ENCODE measurements around the gene ELL.
"Not testable (repeated sequence)": the region's sequence is repeated elsewhere in the genome, so short reads cannot be mapped to it uniquely, and the experiment has no call there.

The ELL gene

GRCh38 chr19:18541992-18542940 lies 20.4 kb upstream of the ELL start:
- H3K27ac ChIP-seq (ENCODE audit: low read length) = peak overlapping the region; percentile 56
- H3K27me3 ChIP-seq (ENCODE audit: low read depth, low read length) = no peaks in the 10 kb centered on the region

GRCh38 chr19:18541258-18541991 lies 19.6 kb upstream of the ELL start:
- Histone ChIP-seq H3K4me1 (ENCODE audit: control insufficient read depth in 1 of 2, insufficient read depth in 2 of 2, low read length in 2 of 2) (peaks cover 5 to 21% of the 10 kb centered on the region in 2 donors), H3K27me3 (ENCODE audit: low read depth, low read length) (no peaks in the 10 kb centered on the region), H3K27ac (ENCODE audit: low read length) (no peak overlapping the region), H3K4me3 (ENCODE audit: low read depth in 1 of 2, low read length in 2 of 2) (no peak overlapping the region), H3K9me3 (ENCODE audit: control insufficient read depth in 1 of 2, low read length in 2 of 2) (no peaks in the 10 kb centered on the region), H3K36me3 (ENCODE audit: control insufficient read depth in 1 of 2, insufficient read depth in 2 of 2, low read length in 2 of 2) (peaks cover 14 to 46% of the 10 kb centered on the region in 2 donors)

More at GRCh38 chr19:18541992-18542940, 20.4 kb upstream of the ELL start:
- peak overlapping the region; percentile 60 to 63 for H3K4me3 ChIP-seq (ENCODE audit: low read depth in 1 of 2, low read length in 2 of 2)
- peaks cover 14 to 38% of the 10 kb centered on the region in 2 donors for H3K36me3 ChIP-seq (ENCODE audit: control insufficient read depth in 1 of 2, insufficient read depth in 2 of 2, low read length in 2 of 2)
- peaks cover 5 to 21% of the 10 kb centered on the region in 2 donors for H3K4me1 ChIP-seq (ENCODE audit: control insufficient read depth in 1 of 2, insufficient read depth in 2 of 2, low read length in 2 of 2)
- no peaks in the 10 kb centered on the region for H3K9me3 ChIP-seq (ENCODE audit: control insufficient read depth in 1 of 2, low read length in 2 of 2)

- not testable (repeated sequence) for H3K4me3 ChIP-seq (ENCODE audit: low read depth in 1 of 2, low read length in 2 of 2); H3K9me3 ChIP-seq (ENCODE audit: control insufficient read depth in 1 of 2, low read length in 2 of 2); H3K27ac ChIP-seq (ENCODE audit: low read length); H3K27me3 ChIP-seq (ENCODE audit: low read depth, low read length)
- Histone ChIP-seq H3K4me1 (ENCODE audit: control insufficient read depth in 1 of 2, insufficient read depth in 2 of 2, low read length in 2 of 2) (peaks cover 5 to 21% of the 10 kb centered on the region in 2 donors), H3K36me3 (ENCODE audit: control insufficient read depth in 1 of 2, insufficient read depth in 2 of 2, low read length in 2 of 2) (peaks cover 18 to 56% of the 10 kb centered on the region in 2 donors)
Measured at GRCh38 chr19:18540200-18540599, 18.3 kb upstream of the ELL start.

- H3K27me3 ChIP-seq (ENCODE audit: low read depth, low read length) = no peaks in the 10 kb centered on the region
- H3K36me3 ChIP-seq (ENCODE audit: control insufficient read depth in 1 of 2, insufficient read depth in 2 of 2, low read length in 2 of 2) = peaks cover 18 to 57% of the 10 kb centered on the region in 2 donors
- H3K4me1 ChIP-seq (ENCODE audit: control insufficient read depth in 1 of 2, insufficient read depth in 2 of 2, low read length in 2 of 2) = peaks cover 5 to 21% of the 10 kb centered on the region in 2 donors
- no peaks in the 10 kb centered on the region for H3K9me3 ChIP-seq (ENCODE audit: control insufficient read depth in 1 of 2, low read length in 2 of 2)
- H3K27ac ChIP-seq (ENCODE audit: low read length) = no peak overlapping the region
- no peak overlapping the region for H3K4me3 ChIP-seq (ENCODE audit: low read depth in 1 of 2, low read length in 2 of 2)
Measured at GRCh38 chr19:18539372-18539771, 17.5 kb upstream of the ELL start.

- no peaks in the 10 kb centered on the region for H3K27me3 ChIP-seq (ENCODE audit: low read depth, low read length)
- no peak overlapping the region for H3K4me3 ChIP-seq (ENCODE audit: low read depth in 1 of 2, low read length in 2 of 2)
- H3K27ac ChIP-seq (ENCODE audit: low read length) = no peak overlapping the region
- H3K36me3 ChIP-seq (ENCODE audit: control insufficient read depth in 1 of 2, insufficient read depth in 2 of 2, low read length in 2 of 2) = peaks cover 19 to 63% of the 10 kb centered on the region in 2 donors
- peaks cover 5 to 17% of the 10 kb centered on the region in 2 donors for H3K4me1 ChIP-seq (ENCODE audit: control insufficient read depth in 1 of 2, insufficient read depth in 2 of 2, low read length in 2 of 2)
- no peaks in the 10 kb centered on the region for H3K9me3 ChIP-seq (ENCODE audit: control insufficient read depth in 1 of 2, low read length in 2 of 2)
Measured at GRCh38 chr19:18538115-18538514, 16.2 kb upstream of the ELL start.

- Histone ChIP-seq H3K27ac (ENCODE audit: low read length) (no peak overlapping the region), H3K27me3 (ENCODE audit: low read depth, low read length) (no peaks in the 10 kb centered on the region), H3K36me3 (ENCODE audit: control insufficient read depth in 1 of 2, insufficient read depth in 2 of 2, low read length in 2 of 2) (peaks cover 26 to 70% of the 10 kb centered on the region in 2 donors), H3K4me3 (ENCODE audit: low read depth in 1 of 2, low read length in 2 of 2) (no peak overlapping the region), H3K4me1 (ENCODE audit: control insufficient read depth in 1 of 2, insufficient read depth in 2 of 2, low read length in 2 of 2) (peaks cover 4 to 15% of the 10 kb centered on the region in 2 donors), H3K9me3 (ENCODE audit: control insufficient read depth in 1 of 2, low read length in 2 of 2) (no peaks in the 10 kb centered on the region)
Measured at GRCh38 chr19:18537431-18537830, 15.6 kb upstream of the ELL start.

- no peaks in the 10 kb centered on the region for H3K27me3 ChIP-seq (ENCODE audit: low read depth, low read length)
- no peak overlapping the region for H3K27ac ChIP-seq (ENCODE audit: low read length)
- H3K4me3 ChIP-seq (ENCODE audit: low read depth in 1 of 2, low read length in 2 of 2) = no peak overlapping the region
- H3K36me3 ChIP-seq (ENCODE audit: control insufficient read depth in 1 of 2, insufficient read depth in 2 of 2, low read length in 2 of 2) = peaks cover 30 to 77% of the 10 kb centered on the region in 2 donors
- no peaks in the 10 kb centered on the region for H3K9me3 ChIP-seq (ENCODE audit: control insufficient read depth in 1 of 2, low read length in 2 of 2)
- peaks cover 0 to 5% of the 10 kb centered on the region in 2 donors for H3K4me1 ChIP-seq (ENCODE audit: control insufficient read depth in 1 of 2, insufficient read depth in 2 of 2, low read length in 2 of 2)
Measured at GRCh38 chr19:18536475-18536874, 14.6 kb upstream of the ELL start.

GRCh38 chr19:18533058-18533457 lies 11.2 kb upstream of the ELL start:
- no peak overlapping the region for H3K27ac ChIP-seq (ENCODE audit: low read length)
- H3K4me1 ChIP-seq (ENCODE audit: control insufficient read depth in 1 of 2, insufficient read depth in 2 of 2, low read length in 2 of 2) = no peaks in the 10 kb centered on the region
- H3K36me3 ChIP-seq (ENCODE audit: control insufficient read depth in 1 of 2, insufficient read depth in 2 of 2, low read length in 2 of 2) = peaks cover 21 to 56% of the 10 kb centered on the region in 2 donors
- no peaks in the 10 kb centered on the region for H3K27me3 ChIP-seq (ENCODE audit: low read depth, low read length)
- no peaks in the 10 kb centered on the region for H3K9me3 ChIP-seq (ENCODE audit: control insufficient read depth in 1 of 2, low read length in 2 of 2)
- H3K4me3 ChIP-seq (ENCODE audit: low read depth in 1 of 2, low read length in 2 of 2) = no peak overlapping the region

- Histone ChIP-seq H3K9me3 (ENCODE audit: control insufficient read depth in 1 of 2, low read length in 2 of 2) (no peaks in the 10 kb centered on the region), H3K4me3 (ENCODE audit: low read depth in 1 of 2, low read length in 2 of 2) (no peak overlapping the region), H3K4me1 (ENCODE audit: control insufficient read depth in 1 of 2, insufficient read depth in 2 of 2, low read length in 2 of 2) (no peaks in the 10 kb centered on the region), H3K36me3 (ENCODE audit: control insufficient read depth in 1 of 2, insufficient read depth in 2 of 2, low read length in 2 of 2) (peaks cover 21 to 49% of the 10 kb centered on the region in 2 donors), H3K27me3 (ENCODE audit: low read depth, low read length) (no peaks in the 10 kb centered on the region), H3K27ac (ENCODE audit: low read length) (no peak overlapping the region)
Measured at GRCh38 chr19:18532168-18532890, 10.5 kb upstream of the ELL start.

GRCh38 chr19:18531485-18531884 lies 9.6 kb upstream of the ELL start:
- H3K27me3 ChIP-seq (ENCODE audit: low read depth, low read length) = no peaks in the 10 kb centered on the region
- H3K4me3 ChIP-seq (ENCODE audit: low read depth in 1 of 2, low read length in 2 of 2) = no peak overlapping the region
- no peak overlapping the region for H3K27ac ChIP-seq (ENCODE audit: low read length)
- H3K36me3 ChIP-seq (ENCODE audit: control insufficient read depth in 1 of 2, insufficient read depth in 2 of 2, low read length in 2 of 2) = peaks cover 21 to 41% of the 10 kb centered on the region in 2 donors
- H3K4me1 ChIP-seq (ENCODE audit: control insufficient read depth in 1 of 2, insufficient read depth in 2 of 2, low read length in 2 of 2) = no peaks in the 10 kb centered on the region
- no peaks in the 10 kb centered on the region for H3K9me3 ChIP-seq (ENCODE audit: control insufficient read depth in 1 of 2, low read length in 2 of 2)

- H3K4me3 ChIP-seq (ENCODE audit: low read depth in 1 of 2, low read length in 2 of 2) = no peak overlapping the region
- H3K4me1 ChIP-seq (ENCODE audit: control insufficient read depth in 1 of 2, insufficient read depth in 2 of 2, low read length in 2 of 2) = no peaks in the 10 kb centered on the region
- H3K27ac ChIP-seq (ENCODE audit: low read length) = no peak overlapping the region
- no peaks in the 10 kb centered on the region for H3K9me3 ChIP-seq (ENCODE audit: control insufficient read depth in 1 of 2, low read length in 2 of 2)
- peaks cover 16 to 30% of the 10 kb centered on the region in 2 donors for H3K36me3 ChIP-seq (ENCODE audit: control insufficient read depth in 1 of 2, insufficient read depth in 2 of 2, low read length in 2 of 2)
- no peaks in the 10 kb centered on the region for H3K27me3 ChIP-seq (ENCODE audit: low read depth, low read length)
Measured at GRCh38 chr19:18529782-18530181, 7.9 kb upstream of the ELL start.
